HG03025 (cell line): ENCODE measurements around the gene LYPD6.
A peak's percentile ranks its signal among the peaks of the same experiment; 100 is the strongest.
"Not testable (repeated sequence)": the region's sequence is repeated elsewhere in the genome, so short reads cannot be mapped to it uniquely, and the experiment has no call there.

ENCODE experiments used
- ATAC-seq: cut with Tn5 transposase; IDR thresholded peaks from one replicate; pipeline ENCODE4 v1.9.1; 2021; ENCODE audit warnings: mild to moderate bottlenecking, moderate library complexity; ENCODE audit not compliant: unreplicated experiment, low FRiP score

LYPD6 gene, protein sequence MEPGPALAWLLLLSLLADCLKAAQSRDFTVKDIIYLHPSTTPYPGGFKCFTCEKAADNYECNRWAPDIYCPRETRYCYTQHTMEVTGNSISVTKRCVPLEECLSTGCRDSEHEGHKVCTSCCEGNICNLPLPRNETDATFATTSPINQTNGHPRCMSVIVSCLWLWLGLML

DNA sequence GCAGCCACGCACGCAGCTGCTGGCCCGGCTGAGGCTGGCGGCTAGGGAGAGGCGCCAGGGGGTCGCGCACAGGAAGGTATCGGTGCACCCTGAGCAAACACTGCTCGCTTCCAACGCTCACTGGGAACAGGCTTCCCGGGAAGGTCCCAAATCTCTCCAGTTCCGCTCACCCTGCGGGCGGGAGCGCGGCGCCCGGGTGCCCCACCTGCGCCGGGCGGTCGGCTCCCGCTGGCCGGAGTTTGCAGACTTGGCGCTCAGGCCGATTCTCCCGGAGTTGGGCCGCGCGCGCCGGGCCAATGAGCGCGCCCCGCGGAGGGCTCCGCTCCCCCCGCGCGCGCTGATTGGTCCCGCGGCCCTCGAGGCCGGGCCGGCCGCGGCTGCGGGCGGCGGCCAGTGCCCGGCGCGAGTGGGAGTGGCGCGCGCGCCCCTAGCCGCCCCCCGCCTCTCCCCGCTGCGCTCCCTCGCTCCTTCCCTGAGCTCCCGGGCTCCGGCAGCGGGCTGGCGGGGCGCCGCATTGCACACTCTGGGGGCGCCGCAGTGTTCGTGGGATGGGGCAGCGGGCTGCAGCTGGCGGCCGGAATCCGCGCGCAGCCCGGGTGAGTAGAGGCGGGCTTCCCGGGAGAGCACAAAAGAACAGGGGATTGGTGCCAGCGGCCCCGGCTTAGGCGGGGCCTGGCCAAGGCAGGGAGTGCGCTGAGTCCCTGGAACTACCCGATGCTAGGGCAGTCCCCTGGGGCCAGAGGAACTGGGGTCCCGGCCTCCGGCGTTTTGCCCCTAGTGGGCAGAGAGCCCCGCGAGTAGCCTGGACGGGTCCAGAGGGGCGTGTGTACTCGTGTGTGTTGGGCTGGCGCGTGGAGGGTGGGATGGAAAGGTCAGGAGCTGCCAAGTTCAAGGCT, at the start of gene LYPD6:
LYPD6 (plus strand) TSS at position 461 of the 896 bp plus-strand sequence. CDS start 107,122 bp downstream, outside the sequence.
- ATAC-seq = peak; percentile 88

DNA sequence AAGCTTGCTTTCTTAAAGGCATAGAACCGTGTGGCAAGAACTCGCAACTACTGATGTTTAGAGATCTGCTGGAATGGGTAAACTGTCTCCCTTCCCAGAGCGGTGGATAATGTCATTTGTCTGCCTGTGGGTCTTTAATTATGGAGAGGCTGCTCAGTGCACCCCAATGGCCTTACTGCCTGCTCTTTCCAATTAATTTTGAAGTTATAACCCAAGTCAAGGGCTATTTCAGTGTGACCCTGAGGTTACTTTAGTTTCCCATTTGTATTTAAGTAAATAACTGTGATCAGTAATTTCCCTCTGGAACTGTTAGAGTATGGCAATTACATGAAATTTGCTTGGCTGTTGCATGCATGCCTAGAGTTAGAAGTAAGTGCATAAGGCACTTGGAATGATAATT, 48.9 kb upstream of the LYPD6 start:
- ATAC-seq = no peak

DNA sequence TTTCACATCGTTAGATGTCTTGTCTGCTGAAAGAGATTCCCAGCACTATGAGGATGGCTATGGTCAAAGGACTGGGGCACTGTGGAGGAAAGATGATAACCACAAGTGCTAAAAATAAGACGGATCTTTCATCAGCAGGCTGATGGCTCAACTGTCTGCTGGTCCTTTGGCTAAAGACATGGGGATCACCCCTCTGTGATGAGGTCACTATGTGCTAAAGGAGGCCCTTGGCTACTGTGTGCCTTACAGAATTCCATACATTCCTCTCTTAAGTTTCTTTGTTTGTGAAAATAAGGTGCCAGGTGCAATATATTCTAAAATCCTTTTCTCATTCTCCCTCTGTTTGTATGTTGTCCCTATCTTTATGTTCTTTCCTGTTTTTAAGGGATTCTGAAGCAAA, 39.7 kb upstream of the LYPD6 start:
- ATAC-seq = no peak

DNA sequence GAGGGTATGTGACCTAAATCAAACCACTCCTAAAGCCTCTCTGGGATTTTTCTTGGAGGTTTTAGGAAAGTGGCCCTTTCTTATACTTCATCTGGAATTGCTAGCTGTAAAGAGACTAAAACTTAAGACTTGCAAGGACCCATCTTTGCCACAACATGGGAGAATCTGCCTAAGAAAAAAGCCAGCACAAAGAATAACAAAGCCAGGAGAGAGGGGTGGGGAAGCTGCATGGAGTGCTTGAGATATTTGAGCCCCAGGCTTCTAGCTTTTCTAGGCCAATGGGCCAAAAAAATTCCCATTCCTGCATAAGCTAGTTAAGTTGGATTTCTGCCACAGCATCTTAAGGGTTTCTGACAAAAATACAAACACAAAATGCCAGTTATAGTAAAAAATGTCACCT, 38.5 kb upstream of the LYPD6 start:
- no peak for ATAC-seq

DNA sequence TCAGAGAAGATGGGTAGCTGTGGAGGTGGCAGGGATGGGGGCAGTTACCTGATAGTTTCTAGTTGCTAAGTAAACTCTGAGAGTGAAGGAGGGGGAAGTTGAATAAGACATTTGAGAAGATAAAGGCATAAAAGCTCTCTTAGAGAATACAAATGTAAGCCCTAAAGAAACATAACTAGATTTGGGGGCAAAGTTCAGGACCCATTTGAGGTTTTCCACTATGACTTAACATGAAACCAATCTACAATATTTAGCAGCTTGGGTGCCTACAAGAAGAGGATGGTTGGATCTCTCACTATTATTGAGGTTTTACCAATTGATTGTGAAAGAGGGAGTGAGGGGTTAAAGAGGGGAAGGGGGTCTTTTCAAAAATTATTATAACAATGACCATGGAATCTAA, 34.4 kb upstream of the LYPD6 start:
- ATAC-seq = no peak

DNA sequence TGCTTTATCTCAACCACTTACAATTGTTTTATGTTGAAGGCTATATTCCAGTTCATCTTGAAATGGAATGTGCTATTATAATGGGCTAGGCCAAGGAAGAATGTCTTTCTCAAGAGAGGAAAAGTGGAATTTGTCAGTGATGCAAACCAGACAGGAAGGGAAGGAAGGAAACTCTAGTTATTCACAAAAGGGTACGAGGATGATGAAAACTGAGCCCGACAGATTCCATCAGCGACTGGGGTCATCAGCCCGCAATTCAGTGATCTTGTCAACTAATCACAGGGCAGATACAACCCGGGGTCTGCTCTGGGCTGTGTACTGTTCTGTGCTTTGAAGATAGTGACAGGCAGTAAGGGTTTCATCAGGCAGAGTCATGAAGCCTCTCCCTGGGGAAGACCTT, 23.4 kb upstream of the LYPD6 start:
- ATAC-seq = no peak

DNA sequence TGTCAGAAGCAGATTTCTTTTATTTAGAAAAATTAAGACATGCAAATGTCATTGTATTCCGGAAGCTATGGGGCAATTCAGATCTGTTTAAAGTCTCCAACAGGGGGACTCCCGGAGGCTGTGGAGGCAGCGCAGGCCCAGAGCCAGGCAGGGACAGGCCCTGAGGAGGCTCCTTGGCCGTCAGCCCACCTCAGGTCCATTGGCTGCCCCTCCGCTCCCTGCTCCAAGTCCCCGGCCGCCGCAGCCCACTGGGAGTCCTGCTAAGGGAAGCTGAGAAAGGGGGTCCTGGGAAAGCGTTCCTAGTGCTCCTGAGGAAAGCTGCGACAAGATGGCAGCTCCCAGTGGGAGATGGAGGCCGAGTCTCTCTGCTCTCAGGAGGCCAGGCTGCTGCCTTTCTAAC, 20.0 kb upstream of the LYPD6 start:
- no peak for ATAC-seq

DNA sequence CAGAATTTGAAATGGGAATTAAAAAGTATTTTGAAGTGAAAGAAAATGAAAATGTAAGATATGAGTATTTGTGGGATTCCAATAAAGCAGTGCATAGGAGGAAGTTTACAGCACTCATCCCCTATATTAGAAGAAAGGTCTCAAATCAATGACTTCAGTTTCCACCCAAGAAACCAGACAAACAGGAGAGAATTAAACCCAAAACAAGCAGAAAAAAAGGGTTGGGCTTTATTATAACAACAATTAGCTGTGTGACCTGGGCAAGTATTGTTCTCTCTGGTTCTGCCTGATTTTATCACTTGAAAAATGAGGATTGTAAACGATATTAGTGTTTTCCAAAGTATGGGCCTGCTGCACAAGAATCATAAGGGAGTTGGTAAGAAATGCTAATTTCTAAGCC, 18.3 kb upstream of the LYPD6 start:
- no peak for ATAC-seq

DNA sequence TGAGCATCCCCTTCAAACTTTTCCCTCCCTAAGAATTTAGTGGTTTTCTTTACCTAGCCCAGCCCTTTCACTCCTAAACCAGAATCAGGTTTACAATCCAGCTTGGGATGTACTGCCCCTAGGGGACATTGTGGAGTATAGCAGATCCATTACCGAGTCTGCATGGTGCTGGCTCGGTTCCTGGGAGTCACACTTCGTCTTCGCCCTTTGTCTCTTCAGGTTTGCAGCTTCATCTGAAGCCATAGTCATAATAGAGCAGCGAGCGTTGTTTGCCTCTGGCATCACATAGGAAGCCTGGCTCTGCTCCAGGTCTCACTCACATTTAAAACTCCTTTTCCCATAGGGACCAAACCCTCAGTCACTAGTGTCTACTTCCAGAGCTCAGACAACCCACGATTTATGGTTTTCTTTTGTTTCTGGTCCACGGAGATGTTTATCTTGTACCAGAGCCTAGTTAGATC, 16.8 kb upstream of the LYPD6 start:
- peak; percentile 86 for ATAC-seq

DNA sequence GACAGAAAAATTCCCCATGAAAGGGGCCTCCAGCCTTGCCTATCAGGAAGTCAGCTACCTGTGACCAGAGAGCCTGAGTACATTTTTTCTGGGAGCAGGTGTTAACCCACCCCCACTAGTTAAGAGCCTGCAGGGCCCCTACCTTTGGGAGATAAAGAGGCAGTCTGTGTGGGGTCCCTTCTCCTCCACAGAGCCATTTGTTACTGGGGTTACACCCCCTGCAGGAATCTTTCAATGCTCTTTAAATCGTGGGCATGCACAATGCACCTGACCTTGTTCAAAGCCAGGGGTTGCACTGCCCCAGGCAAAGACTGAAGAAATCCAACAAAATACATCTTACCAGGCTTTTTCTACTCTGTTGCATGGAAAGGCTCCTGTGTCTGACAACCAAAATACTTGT, 15.7 kb upstream of the LYPD6 start:
- no peak for ATAC-seq

DNA sequence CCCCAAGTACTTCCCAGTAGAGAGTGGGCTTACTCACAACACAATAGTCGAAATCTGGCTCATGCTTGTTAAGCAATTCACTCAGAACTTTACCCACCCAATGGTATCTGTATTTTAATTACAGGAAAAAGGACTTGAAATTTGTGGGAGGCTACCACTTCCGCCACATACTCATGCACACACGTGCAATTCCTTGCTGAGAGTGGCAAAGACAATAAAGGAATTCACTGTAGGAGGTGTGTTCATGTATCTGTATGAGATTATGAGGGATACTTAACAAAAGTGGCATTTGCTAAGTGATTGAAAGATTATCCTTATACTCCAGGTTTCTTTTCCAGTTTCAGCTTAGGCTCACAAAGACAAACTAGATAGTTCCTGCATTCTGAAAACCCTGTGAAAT, 14.9 kb upstream of the LYPD6 start:
- no peak for ATAC-seq

DNA sequence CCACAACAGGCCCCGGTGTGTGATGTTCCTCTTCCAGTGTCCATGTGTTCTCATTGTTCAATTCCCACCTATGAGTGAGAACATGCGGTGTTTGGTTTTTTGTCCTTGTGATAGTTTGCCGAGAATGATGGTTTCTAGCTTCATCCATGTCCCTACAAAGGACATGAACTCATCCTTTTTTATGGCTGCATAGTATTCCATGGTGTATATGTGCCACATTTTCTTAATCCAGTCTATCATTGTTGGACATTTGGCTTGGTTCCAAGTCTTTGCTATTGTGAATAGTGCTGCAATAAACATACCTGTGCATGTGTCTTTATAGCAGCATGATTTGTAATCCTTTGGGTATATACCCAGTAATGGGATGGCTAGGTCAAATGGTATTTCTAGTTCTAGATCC, 11.8 kb upstream of the LYPD6 start:
- not testable (repeated sequence) for ATAC-seq

DNA sequence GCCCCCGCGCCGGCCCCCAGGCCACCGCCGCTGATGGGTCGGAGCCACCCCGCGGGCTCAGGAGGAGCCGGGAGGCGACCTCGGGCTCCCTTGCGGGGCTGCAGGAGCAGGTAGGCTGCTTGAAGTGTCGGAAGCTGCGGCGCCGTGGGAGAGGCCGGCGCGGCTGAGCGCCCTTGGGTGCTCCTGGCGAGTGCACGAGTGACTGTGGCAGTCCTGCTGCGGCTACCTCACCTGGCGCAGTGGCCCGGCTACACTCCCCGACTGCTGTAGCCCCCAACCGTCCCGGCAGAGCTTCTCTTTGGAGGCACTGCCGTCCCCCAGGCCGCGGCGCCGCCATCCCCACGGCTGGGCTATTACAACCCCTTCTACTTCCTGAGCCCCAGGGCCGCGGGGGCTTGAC, 10.0 kb upstream of the LYPD6 start:
- no peak for ATAC-seq

DNA sequence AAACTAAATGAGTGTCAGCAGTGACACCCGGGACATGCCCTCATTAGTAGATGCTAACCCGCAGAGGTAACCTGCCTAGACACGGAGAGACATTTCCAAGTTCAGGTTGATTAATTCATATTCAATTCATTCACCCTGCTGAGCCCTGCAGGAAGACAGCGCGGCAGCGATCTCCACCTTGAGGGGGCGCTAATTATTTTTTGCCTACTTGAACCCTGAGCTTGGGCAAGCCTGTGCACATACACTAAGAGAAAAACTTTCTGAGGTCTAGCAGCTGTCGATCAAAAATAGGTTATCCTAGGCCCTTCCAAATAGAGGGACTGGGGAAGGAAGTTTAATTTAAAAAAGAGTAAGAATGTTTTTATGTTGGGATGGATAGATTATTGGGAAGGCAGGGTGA, 1.3 kb upstream of the LYPD6 start:
- ATAC-seq = no peak

DNA sequence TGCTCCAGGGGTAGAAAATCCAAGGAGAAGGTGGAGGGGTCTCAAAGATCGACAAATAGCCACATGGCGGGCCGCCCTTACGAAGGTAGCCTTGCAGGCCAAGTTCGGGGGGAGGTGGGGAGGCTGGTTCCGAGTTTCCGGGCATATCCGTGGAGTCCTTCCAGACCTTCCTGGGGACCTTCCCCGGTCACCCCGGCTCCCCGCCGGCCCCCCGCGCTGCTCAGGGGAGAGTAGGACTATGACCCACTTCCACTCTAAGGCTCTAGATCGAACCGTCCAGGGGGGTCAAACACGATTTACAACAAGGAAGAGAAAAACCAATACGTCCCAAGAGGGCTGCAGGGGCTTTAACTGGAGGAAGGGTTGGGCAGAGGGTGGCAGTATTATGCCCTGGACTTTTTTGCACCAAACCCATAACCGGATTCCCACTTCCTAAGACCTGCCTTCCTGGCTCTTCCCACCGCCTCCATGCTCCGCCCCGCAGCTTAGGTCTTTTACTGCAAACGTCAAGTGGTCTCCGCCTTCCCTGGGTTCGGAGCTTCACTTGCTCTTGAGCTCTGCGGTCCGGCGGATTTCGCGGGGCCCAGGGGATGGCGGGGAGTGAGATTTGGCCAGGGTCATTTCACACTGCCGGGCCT, 779 bp upstream of the LYPD6 start:
- ATAC-seq = peak; percentile 26

DNA sequence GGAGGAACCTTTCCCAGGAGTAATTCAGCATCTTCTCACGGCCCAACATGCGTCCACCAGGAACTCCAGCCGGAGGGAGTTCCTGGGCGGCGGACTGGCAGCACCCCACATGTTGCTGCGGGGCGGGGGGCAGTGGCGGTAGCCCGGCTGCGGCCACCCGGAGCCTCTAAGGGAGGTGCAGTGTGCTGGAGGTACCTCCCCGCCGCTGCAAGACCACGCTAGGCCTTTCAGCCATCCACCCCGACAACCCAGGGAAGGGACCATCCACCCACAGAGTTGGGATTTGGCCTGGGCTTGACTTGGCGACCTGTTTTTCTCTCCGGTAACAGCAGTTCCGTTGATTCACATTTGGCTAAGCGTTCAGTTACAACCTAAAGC, 625 bp downstream of the LYPD6 start:
- ATAC-seq = no peak

DNA sequence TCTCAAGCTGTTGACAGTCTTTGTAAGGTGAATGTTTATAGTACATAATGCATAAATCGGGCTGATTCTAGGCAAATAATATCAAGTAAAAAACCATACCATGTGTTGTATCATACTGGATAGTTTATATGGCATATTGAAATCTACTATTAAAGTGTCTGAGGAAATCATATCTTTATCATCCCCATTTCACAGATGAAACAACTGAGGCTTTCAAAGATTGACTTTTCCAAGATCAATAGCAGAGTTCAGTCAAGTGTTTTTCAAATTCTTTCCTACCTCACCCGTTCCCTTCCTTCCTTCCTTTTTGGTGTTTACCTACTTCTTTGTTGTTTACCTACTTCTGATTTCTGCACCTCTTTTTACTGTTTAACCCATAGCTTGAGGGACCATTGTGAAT, 2.0 kb downstream of the LYPD6 start:
- ATAC-seq = no peak

DNA sequence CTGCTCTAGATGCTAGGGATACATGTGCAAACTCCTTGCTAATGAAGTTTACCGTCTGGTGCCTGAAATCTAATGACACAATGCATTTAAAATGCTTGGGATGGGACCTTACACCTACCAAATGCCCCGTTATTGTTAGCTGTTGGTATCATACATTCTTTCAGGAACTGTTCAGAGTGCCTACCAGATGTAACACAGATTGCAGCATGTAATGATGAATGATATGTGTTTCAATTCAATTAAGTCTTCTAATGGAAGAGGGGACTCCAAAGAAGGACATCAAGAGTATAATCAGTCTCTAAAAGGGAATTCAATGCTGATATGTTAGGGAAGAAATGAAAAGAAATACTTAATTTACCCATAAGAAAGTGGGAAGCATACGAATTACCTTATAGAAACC, 3.2 kb downstream of the LYPD6 start:
- no peak for ATAC-seq

DNA sequence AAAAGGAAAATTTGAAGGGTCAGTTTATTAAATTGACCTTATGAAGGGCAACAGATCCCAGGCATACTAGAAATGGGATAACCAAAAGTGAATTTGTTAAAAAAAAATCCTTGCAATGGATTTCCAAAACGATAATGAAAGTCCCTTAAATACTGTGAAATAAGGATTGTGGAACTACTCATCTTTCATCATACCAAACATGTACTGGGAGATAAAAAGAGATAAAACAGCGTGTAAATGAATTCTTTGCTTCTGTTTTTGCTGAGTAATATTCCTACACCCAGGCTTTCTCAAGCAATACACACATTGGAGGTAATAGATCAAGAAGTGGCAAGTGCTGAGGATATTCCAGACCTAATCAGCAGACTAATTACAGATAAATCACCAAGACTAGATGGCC, 3.8 kb downstream of the LYPD6 start:
- ATAC-seq = no peak

DNA sequence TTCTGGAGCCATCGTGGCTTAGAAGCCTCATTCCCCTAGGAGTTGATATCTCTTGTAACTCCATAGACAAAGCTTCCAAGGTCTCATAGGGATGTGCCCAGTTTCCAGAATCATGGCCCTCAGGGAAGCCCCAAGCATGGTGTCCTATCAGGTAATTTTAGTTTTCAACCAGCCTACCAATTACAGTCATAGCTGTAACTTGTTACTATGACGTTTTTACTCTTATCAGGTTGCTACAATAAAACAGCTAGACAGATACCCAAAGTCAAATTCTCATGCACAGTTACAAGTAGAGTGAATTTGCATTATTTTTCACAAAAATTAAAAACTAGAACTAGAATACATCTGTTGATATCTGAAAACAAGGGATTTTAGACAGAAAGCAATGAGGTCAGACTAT, 8.9 kb downstream of the LYPD6 start:
- no peak for ATAC-seq

DNA sequence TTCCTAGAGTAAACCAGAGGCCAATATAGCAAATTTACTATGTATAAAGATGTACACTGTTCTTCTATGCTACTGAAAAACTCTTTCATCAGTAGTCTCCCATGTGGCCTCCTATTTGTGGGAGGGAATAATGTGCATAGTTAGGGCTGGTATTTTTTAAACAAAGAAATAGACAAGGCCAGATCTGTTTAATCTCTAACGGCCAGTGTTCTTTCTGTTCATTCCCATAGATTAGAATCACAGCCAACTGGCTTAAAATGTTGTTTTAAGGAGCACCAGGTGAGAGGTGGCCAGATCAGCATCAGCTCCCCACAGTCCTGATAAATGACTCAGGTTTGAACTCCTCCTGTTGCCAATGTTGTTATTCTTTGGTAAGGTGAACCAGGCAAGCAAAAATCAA, 12.1 kb downstream of the LYPD6 start:
- no peak for ATAC-seq

DNA sequence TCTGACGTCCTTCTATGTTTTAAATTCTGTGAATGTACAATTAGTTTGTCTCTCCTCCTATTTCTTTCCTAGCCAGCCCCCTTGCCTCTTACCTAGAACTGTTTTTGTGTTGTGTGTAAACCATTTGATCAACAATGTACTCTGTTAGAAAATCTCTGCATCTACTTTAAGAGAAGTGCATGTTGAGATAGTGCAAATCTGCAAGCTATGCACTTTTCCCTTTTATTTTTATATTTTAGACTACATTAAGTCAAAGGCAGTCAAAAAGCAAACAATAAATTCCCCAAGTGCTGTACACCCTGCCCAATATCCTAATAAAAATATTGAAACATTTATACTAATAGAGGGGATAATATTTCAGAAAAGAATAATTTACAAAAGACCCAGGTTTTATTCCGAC, 13.7 kb downstream of the LYPD6 start:
- no peak for ATAC-seq
